Fibroblast of lung (primary cell): ENCODE results near the gene BTRC.

Source experiments
- EZH2 ChIP-seq: IDR thresholded peaks from 2 replicates; pipeline ENCODE4 v1.5.1; 2012; ENCODE audit warnings: low read length, control low read depth, mild to moderate bottlenecking; ENCODE audit errors: missing control alignments
- TF ChIP-seq, protein P1 (sequence below), 2 donors: IDR thresholded peaks in 1 of 2; conservative IDR thresholded peaks in 1 of 2; 1 replicate in 1 of 2; 2 replicates in 1 of 2; pipeline ENCODE4 v1.5.1; 2011 to 2012; ENCODE audit warnings: low read length in 2 of 2, control low read depth in 1 of 2, inconsistent platforms in 1 of 2, low read depth in 1 of 2, mild to moderate bottlenecking in 1 of 2

DNA sequence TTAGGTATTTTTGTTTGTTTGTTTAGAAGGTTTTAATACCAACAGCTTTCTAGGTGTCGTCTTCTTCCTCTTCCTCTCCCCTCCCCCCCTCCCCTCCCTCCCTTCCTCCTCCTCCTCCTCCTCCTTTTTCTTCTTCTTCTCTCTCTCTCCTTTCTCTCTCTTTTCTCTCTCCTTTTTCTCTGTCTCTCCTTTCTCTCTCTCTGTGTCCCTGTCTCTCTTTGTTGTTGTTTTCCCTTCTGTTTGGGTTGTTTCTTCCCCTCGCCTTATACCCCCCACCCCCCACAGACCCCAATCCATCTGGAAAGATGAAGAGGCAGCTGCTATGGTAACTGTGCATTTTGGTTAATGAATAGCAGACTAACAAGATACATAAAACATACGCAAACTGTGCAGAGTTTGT lies 75.5 kb downstream of the BTRC start:
- TF ChIP-seq, protein P1, sequence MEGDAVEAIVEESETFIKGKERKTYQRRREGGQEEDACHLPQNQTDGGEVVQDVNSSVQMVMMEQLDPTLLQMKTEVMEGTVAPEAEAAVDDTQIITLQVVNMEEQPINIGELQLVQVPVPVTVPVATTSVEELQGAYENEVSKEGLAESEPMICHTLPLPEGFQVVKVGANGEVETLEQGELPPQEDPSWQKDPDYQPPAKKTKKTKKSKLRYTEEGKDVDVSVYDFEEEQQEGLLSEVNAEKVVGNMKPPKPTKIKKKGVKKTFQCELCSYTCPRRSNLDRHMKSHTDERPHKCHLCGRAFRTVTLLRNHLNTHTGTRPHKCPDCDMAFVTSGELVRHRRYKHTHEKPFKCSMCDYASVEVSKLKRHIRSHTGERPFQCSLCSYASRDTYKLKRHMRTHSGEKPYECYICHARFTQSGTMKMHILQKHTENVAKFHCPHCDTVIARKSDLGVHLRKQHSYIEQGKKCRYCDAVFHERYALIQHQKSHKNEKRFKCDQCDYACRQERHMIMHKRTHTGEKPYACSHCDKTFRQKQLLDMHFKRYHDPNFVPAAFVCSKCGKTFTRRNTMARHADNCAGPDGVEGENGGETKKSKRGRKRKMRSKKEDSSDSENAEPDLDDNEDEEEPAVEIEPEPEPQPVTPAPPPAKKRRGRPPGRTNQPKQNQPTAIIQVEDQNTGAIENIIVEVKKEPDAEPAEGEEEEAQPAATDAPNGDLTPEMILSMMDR (conservative IDR thresholded peaks at IDR 0.05 in 1 of 2, IDR thresholded peaks at IDR 0.05 in 1 of 2; ENCODE audit: low read depth in 1 of 2, low read length in 2 of 2): no peak
- TF ChIP-seq EZH2: no peak
